Activated CD8-positive, alpha-beta T cell treated with anti-CD3 and anti-CD28 coated beads for 36 hours (primary cell): ENCODE measurements around the gene MAGI2. TPM values are rescaled to one million over a fixed set of nuclear protein-coding genes. Genes with fewer than 3 reads are reported as not detected.
A peak's percentile ranks its signal among the peaks of the same experiment; 100 is the strongest.

Source experiments
- ATAC-seq: fragments of 200-7000 bp; cut with Tn5 transposase; one replicate; pipeline ENCODE4 v1.10.0; 2021; ENCODE audit warnings: mild to moderate bottlenecking, moderate library complexity
- CTCF ChIA-PET: fragments of 350-600 bp; sonication (Branson Sonifier 250); formaldehyde crosslinking; loops from one replicate; lab custom pipeline; 2021; ENCODE audit warnings: antibody characterized with exemption; lab: Charles Lee
- POLR2A ChIA-PET: fragments of 350-600 bp; sonication (Branson Sonifier 250); formaldehyde crosslinking; loops from one replicate; lab custom pipeline; 2021; ENCODE audit warnings: antibody characterized with exemption; lab: Charles Lee
- DNase-seq: peaks from one replicate; pipeline ENCODE4 v3.0.0-alpha.2; 2020
- H3K27ac Mint-ChIP-seq: one replicate; pipeline ENCODE4 v1.8.0; 2021; ENCODE audit warnings: mild to moderate bottlenecking, mixed read lengths
- H3K27me3 Mint-ChIP-seq: one replicate; pipeline ENCODE4 v1.8.0; 2021; ENCODE audit warnings: mixed read lengths
- H3K36me3 Mint-ChIP-seq: one replicate; pipeline ENCODE4 v1.8.0; 2021; ENCODE audit warnings: low read depth, mixed read lengths
- H3K4me1 Mint-ChIP-seq: one replicate; pipeline ENCODE4 v1.8.0; 2021; ENCODE audit warnings: low read depth, mixed read lengths
- H3K4me3 Mint-ChIP-seq: one replicate; pipeline ENCODE4 v1.8.0; 2021; ENCODE audit warnings: mild to moderate bottlenecking, moderate library complexity, mixed read lengths
- H3K9me3 Mint-ChIP-seq: one replicate; pipeline ENCODE4 v1.8.0; 2021; ENCODE audit warnings: mixed read lengths
- CTCF ChIP-seq: fragments of 200-600 bp; IDR thresholded peaks from one replicate; pipeline ENCODE4 v1.8.0; 2022; ENCODE audit warnings: antibody characterized with exemption, mild to moderate bottlenecking
- intact Hi-C: fragments of 100-400 bp; cut with micrococcal nuclease; formaldehyde crosslinking; loops from one replicate; pipeline ENCODE4 v1.10.0; 2022
- total RNA-seq, 2 experiments: library from RNA; stranded (reverse); gene quantifications; one replicate each; pipeline ENCODE4 v1.2.3, GENCODE V29; 2021

The MAGI2 gene
- total RNA-seq, 2 experiments from 2014 or later, result 0.04 to 0.09 TPM

GRCh38 chr7:78139335-78139734 lies 1314.1 kb downstream of the MAGI2 start:
- Mint-ChIP-seq H3K4me1 (no peaks in the 10 kb centered on the region), H3K9me3 (no peaks in the 10 kb centered on the region), H3K27ac (no peak overlapping the region), H3K36me3 (no peaks in the 10 kb centered on the region), H3K27me3 (peaks cover 1% of the 10 kb centered on the region), H3K4me3 (no peak overlapping the region)
- no peak for TF ChIP-seq CTCF
- ChIA-PET CTCF (no interaction called here), POLR2A (no interaction called here)
- ATAC-seq (no peak), DNase-seq (no peak)
- intact Hi-C loops, result no loop called here

- intact Hi-C loops, result no loop called here
- Mint-ChIP-seq H3K27ac (no peak overlapping the region), H3K4me3 (no peak overlapping the region), H3K36me3 (no peaks in the 10 kb centered on the region), H3K27me3 (peaks cover 1% of the 10 kb centered on the region), H3K9me3 (no peaks in the 10 kb centered on the region), H3K4me1 (no peaks in the 10 kb centered on the region)
- DNase-seq (no peak), ATAC-seq (no peak)
- ChIA-PET CTCF (interaction anchor here (0.9 to 1.4 kb wide), 4 partner anchors 12 to 121 kb away, joined by 3 to 5 read pairs (median 3); no protein-coding TSS in a partner anchor), POLR2A (no interaction called here)
- TF ChIP-seq CTCF, result no peak
These were observed 1318.7 kb downstream of the MAGI2 start for GRCh38 chr7:78134774-78135173.

DNA sequence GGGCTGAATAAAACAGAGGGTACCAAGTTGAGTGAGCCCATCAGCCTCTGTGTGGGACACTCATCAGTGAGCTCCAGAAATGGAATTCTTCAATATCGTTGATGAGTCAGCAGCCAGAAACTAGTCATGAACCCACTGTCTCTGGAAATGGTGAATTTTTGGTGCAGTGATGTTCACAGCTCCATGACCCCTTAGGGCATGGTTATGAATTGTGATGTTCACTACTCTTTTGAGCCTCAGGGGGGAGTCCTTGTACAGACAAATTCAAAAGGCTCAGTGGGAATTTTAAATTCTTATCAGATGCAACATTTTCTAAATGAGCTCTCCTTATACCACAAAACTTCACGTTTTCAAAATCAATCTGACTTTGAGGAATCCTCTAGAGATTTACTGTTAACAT lies 1319.2 kb downstream of the MAGI2 start:
- Mint-ChIP-seq H3K4me3 (no peak overlapping the region), H3K27me3 (no peaks in the 10 kb centered on the region), H3K36me3 (no peaks in the 10 kb centered on the region), H3K4me1 (no peaks in the 10 kb centered on the region), H3K9me3 (no peaks in the 10 kb centered on the region), H3K27ac (no peak overlapping the region)
- ChIA-PET CTCF (interaction anchor here (0.9 to 1.4 kb wide), 4 partner anchors 12 to 120 kb away, joined by 3 to 5 read pairs (median 3); no protein-coding TSS in a partner anchor), POLR2A (no interaction called here)
- TF ChIP-seq CTCF, result peak; percentile 23
- intact Hi-C loops, result no loop called here
- ATAC-seq (no peak), DNase-seq (peak; percentile 2)

GRCh38 chr7:78130446-78131215 lies 1322.8 kb downstream of the MAGI2 start:
- Mint-ChIP-seq H3K27ac (no peak overlapping the region), H3K4me3 (no peak overlapping the region), H3K36me3 (no peaks in the 10 kb centered on the region), H3K27me3 (no peaks in the 10 kb centered on the region), H3K4me1 (no peaks in the 10 kb centered on the region), H3K9me3 (no peaks in the 10 kb centered on the region)
- intact Hi-C loops, result no loop called here
- POLR2A ChIA-PET, result no interaction called here
- TF ChIP-seq CTCF, result no peak
- ATAC-seq, result no peak
- no peak for DNase-seq
- CTCF ChIA-PET, result no interaction called here

DNA sequence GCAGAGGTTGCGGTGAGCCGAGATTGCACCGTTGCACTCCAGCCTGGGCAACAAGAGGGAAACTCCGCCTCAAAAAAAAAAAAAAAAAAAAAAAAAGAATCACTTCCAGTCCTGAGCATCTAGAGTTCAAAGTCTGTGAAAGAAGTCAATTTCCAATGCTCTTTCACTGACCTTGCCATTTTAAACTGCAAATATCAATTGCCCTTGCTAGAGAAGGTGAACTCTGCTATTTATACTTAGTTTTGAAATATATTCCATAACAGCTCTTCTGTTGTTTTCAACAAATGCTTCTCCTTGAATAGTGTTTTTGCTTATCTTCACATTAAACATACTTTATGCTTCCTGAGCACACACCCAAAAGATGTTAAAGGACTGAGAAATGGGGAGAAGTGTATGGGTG lies 1323.6 kb downstream of the MAGI2 start:
- intact Hi-C loops, result no loop called here
- Mint-ChIP-seq H3K4me3 (no peak overlapping the region), H3K36me3 (no peaks in the 10 kb centered on the region), H3K4me1 (no peaks in the 10 kb centered on the region), H3K27me3 (no peaks in the 10 kb centered on the region), H3K9me3 (no peaks in the 10 kb centered on the region), H3K27ac (no peak overlapping the region)
- DNase-seq (no peak), ATAC-seq (no peak)
- ChIA-PET POLR2A (no interaction called here), CTCF (no interaction called here)
- TF ChIP-seq CTCF, result no peak
